HG02943 (cell line): Measurements from ENCODE around the gene CST4.
"Not testable (repeated sequence)": the region's sequence is repeated elsewhere in the genome, so short reads cannot be mapped to it uniquely, and the experiment has no call there.

ENCODE experiments used
- ATAC-seq: cut with Tn5 transposase; IDR thresholded peaks from one replicate; pipeline ENCODE4 v1.9.1; 2021; ENCODE audit warnings: mild to moderate bottlenecking, low read depth, moderate library complexity; ENCODE audit not compliant: unreplicated experiment

The CST4 gene

DNA sequence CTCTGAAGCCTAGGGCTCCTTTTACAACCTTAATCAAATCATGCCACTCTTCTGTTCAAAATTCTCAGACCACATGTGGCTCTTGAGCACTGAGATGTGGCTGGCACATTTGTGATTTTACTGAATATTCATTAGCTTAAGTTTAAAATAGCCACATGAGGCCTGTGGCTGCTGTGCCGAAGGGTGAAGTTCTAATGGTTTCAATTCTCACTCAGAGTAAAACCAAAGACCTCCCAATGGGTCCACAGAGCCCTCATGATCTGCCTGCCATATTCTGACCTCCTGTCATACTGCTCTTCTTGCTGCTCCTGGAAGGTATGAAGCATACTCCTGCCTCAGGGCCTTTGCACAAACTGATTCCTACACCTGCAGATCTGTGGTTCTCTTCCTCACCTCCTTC lies 43.3 kb downstream of the CST4 start:
- no peak for ATAC-seq

DNA sequence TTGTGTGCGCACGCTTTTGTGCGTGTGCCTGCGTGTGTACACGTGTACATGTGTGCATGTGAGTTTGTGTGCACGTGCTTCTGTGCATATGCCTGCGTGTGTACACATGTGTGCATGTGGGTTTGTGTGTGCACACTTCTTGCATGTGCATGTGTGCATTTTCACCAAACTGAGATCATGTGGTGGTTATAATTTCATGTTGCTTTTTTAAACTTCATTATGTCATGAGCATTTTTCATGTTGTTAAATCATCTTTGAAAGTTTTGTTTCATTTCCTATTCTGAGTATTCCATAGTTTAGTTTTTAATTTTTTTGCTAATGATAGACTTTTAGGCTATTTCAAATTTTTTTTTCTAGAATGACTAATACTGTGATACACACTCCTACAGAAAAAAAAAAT lies 44.7 kb downstream of the CST4 start:
- no peak for ATAC-seq

DNA sequence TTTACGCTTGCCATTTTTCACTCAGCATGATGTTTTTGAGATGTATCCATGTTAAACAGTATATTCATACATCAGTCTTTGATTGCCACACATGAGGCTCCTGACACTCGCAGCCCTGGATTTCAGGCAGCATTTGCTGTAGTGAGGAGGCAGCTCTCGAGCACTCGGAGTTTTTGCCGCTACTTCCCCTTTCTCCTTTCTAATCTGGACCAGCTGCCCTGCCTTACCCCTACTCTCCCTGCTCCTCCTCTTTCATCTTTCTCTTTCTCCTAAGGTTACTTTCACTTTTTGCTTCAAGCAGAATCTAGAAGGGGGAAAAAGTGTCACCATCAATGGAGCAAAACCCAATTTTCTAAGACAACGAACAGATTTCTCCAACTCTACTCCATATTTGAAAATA lies 45.2 kb downstream of the CST4 start:
- no peak for ATAC-seq

DNA sequence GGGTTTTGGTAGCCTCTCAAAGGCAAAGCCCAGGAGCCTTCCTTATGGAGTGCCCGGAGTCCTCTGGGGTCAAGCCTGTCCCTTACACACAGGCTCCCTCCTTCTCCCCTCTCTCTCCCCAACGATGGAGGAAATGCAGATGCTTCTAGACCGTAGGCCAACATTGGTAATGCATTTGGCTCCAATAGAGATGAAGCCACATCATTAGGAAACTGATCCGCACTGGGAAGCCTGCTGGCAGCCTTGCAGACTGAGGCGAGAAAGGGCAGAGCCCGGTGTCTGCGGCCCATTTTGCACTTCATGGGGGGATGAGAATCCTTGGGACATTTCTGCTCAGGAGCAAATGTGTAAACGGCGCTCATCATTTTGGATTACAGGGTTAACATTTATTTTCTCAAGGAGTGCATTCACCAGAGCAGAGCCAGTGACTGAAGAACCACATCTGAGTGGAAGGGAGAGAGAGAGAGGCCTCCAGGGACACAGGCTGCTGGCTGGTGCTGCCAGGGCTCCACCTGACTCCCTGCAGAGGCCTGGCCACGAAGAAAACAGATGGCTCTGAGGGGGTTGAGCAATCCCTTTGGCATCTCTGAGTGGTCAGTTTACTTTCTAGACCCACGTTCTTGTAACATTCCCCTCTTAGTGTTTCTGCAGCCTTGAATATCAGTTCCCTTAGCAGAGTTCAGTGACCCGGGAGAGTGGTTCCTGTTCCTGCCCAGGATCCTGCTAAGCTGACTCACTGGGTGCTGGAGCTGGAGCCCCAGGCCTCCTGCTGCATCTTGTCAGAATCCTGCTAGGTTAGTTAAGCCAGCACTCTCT lies 46.7 kb downstream of the CST4 start:
- ATAC-seq: no peak

DNA sequence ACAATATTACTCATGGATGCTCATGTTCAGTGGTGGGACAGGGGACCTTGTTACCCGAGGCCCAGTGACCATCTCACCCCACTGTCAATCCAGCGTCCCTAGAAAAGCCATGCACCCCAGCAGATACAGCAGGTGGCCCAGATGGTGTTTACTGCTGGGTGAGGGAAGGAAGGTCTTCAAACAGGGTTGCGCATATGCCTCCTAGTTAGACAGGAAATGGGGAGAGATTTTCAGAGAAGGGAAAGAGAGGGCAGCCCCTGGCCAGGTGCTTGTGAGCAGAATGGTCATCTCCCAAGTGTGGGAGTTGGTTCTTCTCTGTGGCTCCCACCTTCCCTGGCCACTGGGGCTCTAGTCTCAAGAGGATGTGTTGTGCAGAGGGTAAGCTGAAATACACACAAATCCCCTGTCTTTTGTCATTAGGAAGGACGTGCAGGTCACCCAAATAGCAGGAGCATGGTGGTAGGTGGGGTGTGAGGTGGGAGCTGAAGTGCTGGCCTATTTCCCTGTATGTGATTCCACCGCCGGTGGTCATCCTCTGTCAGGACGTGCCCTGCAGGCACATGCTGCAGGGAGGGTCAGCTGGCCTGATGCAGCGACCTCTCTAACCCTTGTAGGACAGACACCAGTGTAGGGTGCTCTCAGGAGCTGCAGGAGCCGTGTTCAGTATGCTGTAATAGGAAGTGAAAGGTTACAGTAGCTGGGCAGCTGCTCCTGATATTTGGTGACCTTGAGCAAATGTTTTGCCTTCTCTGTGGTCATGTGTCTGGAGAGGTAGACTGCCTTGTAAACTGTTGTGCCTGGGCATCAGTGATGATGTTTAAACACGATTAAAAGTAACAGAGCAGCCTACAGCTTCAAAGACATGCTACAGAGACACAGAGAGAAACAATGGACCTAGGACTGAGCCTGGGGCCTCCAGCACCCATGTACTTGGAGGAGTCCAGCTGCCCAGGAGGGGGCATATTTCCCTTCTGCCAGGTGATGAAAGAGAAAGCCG lies 47.9 kb downstream of the CST4 start:
- no peak for ATAC-seq

DNA sequence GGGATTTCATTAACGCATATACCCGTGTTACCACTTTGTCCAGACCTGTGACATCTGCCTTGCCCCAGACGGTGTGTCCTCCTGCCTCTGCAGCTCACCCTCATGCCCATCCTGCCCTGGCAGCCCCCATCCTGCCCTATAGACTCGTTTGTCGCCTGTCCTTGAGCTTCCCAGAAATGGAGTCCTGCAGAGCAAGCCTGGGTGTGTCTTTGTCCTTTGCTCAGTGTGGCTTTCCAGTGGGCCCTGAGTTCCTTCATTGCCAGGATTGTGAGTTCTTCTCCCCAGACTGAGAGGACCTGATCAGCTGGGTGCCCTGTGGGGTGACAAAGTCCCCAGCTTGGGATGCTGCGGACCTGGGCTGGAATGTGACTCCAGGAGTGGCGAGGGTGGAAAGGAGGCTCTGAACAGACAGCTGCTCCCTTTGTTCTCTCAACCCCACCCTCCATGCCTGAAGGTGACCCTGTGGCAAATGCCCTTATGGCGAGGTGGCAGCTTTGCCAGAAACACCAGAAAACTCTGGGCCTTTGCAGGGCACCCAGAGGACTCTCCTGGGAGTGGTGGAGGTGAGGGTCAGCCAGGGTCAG lies 48.7 kb downstream of the CST4 start:
- no peak for ATAC-seq

DNA sequence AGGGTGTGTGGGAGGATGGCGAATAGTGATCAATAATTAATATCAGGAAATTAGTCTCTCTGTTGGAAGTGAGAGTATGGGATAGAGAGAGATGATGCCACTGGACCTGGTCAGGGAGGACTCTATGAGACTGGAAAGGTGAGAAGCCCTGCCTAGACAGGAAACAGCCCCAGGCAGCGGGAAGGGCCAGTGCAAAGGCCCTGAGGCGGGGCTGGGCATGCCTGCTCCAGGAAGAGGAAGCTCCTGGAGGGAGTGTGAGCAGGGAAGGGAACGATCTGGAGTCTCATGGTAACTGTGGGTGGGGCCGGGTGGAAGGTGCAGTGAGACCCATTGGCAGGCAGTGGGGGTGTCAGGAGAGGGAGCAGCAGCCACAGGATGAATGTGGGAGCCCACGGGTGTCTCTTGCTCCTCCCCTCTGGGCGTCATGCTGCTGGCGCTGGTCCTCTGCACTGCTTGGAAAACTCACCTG lies 49.3 kb downstream of the CST4 start:
- ATAC-seq: no peak

DNA sequence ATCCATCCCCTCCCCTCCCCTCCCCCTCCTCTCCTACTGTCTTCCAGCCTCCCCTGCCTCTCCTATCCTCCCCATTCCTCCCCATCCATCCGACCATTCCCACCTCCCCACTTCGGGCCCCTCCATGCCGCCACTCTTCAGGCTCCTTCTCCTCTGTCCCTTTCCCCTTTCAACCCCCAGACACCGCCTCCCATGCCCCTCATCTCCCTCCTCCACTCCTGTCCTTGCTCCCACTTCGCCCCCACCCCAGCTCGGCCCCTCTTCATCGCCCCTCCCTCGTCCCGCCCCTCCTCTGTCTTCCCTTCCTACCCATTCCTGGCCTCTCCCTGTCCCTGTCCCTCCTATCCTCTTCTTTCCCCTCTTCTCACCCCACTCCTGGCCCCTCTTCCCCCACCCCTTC lies 50.5 kb downstream of the CST4 start:
- ATAC-seq: no peak

DNA sequence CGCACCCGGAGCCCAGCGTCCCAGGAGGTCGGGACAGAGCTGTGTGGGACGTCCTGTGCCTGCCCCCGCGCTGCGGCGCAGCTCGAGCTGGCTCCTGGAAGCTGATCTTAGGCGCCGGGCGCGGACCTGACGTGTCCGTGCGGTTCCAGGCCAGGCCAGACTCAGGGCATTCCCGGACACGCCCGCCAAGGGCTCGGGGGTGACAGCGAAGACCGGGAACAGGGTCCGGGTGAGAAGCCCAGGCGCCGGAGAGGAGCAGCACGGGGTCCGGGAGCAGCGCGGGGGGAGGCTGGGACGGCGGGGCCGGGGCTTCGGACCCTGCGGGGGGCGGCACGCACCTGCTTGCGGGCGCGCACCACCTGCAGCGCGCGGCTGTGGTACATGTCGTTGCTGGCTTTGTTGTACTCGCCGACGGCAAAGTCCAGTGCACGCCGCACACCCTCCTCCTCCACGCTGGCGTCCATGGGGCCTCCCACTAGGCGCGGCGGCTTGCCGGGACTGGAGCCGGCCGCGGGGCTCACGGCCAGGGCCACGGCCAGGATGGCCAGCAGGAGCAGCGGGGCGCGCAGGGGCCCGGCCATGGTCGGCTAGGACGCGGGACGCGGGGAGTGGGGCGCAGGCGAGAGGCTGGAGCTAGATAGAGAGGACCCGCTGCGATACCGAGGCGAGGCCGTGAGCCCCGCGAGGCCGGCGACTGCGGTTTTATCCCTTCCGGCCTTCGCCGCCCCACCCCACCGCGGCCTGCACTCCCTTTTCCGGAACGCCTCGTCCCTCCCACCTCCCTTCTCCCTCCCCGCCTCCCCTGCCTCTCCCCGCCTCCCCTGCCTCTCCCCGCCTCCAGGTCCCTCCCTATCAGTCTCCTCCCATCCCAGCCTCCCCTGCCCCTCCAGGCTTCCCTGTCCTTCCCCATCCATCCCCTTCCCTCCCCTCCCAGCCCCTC lies 51.3 kb downstream of the CST4 start, which contains the start of gene CST3:
TSS of gene CST3 (minus strand) at position 674 of the 940 bp plus-strand sequence. CDS start at position 581, 93 bp downstream.
- peak; percentile 55 for ATAC-seq

DNA sequence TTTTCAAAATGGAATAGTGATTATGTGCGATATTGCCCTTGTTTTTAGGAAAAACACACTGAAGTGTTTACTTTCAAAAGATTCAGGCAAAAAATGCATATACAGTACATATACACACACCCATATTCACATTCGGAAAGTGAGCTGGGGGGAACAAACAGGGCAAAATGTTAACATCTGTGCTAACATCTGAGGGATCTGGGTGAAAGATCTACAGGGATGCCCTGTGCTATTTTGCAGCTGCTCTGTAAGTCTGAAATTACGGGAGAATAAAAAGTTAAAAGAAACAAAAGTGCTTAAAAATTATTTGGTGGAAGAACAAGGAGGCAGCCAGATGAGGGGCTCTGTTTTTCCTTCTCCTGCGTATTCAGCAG lies 51.9 kb downstream of the CST4 start:
- ATAC-seq: no peak

DNA sequence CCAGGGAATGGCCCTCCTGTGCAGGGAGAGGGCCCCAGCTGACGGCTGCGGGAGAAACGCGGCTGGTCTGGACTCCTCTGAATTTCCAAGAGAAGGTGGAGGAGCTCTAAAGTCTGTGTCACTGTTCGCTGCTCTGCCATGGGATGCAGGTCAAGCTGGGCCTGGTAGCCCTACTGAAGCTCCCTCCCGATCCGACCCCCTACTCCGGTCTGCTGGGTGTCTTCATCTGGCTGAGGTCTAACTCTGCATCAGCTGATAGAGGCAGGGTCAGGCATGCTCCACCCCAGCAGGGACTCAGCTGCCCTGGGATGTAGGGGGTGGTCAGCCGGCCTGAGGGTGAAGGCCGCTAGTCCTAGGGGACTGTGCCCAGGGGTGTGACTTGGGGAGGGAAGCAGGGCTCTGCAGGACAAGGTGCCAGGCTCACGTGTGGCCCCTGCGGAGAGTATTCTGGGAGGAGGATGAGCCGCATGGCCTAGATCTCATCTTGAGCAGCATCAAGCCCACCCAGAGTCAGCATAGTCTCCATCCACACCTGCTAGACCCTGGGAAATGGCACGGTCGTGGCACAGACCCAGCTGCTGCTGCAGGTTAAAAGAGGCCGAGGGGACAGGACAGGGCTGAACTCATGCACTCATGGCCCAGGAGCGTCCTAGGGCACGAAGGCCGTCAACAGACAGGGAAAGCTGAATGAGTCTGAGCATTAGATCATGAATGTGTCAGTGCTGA lies 52.5 kb downstream of the CST4 start:
- ATAC-seq: no peak

DNA sequence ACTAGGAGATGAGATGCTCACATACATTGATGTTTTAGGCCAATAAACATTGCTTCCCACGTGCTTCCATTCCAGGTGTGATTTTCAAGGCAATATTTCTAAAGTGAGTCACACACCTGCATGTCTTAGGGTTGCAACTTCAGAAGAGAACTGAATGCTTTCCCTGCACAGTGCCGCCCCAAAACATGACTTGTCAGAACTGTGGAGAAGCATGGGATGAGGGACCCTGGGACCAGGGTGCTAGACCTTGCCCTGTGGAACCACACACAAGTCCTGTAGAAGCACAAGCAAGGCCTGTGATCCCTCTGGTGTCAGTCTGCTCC lies 53.1 kb downstream of the CST4 start:
- not testable (repeated sequence) for ATAC-seq
